H9 (cell line): Measurements from ENCODE around the gene TSPAN18. TPM values are rescaled to one million over a fixed set of nuclear protein-coding genes. Genes with fewer than 3 reads are reported as not detected.

Source experiments
- DNase-seq: peaks from one replicate; pipeline ENCODE4 v3.0.0-alpha.2; 2017
- H2AFZ ChIP-seq: one replicate; pipeline ENCODE4 v1.6.1; 2013; ENCODE audit warnings: mild to moderate bottlenecking, low read length, control low read depth, moderate library complexity
- H2AK5ac ChIP-seq: 2 replicates; pipeline ENCODE4 v1.6.1; 2013; ENCODE audit warnings: low read length, control low read depth, mixed read lengths; ENCODE audit not compliant: insufficient read length
- H2BK120ac ChIP-seq: one replicate; pipeline ENCODE4 v1.6.1; 2013; ENCODE audit warnings: low read depth, mild to moderate bottlenecking, low read length, control low read depth, inconsistent platforms; ENCODE audit not compliant: poor library complexity, severe bottlenecking
- H2BK12ac ChIP-seq: 2 replicates; pipeline ENCODE4 v1.6.1; 2013; ENCODE audit warnings: low read length, control low read depth, mixed read lengths, low read depth; ENCODE audit not compliant: insufficient read length
- H2BK15ac ChIP-seq: 2 replicates; pipeline ENCODE4 v1.6.1; 2013; ENCODE audit warnings: low read depth, low read length, control low read depth
- H2BK20ac ChIP-seq: one replicate; pipeline ENCODE4 v1.6.1; 2013; ENCODE audit warnings: low read depth, mild to moderate bottlenecking, low read length, control low read depth, inconsistent platforms; ENCODE audit not compliant: poor library complexity, severe bottlenecking
- H2BK5ac ChIP-seq: 2 replicates; pipeline ENCODE4 v1.6.1; 2013; ENCODE audit warnings: low read length, control low read depth, mixed read lengths; ENCODE audit not compliant: insufficient read length
- H3K14ac ChIP-seq: 2 replicates; pipeline ENCODE4 v1.6.1; 2013; ENCODE audit warnings: low read length, control low read depth; ENCODE audit not compliant: insufficient read depth
- H3K18ac ChIP-seq: 2 replicates; pipeline ENCODE4 v1.6.1; 2013; ENCODE audit warnings: low read depth, mild to moderate bottlenecking, mixed read lengths, low read length, control low read depth; ENCODE audit not compliant: insufficient read length
- H3K23ac ChIP-seq: 2 replicates; pipeline ENCODE4 v1.6.1; 2013; ENCODE audit warnings: low read length, control low read depth, mixed read lengths, low read depth; ENCODE audit not compliant: insufficient read length
- H3K23me2 ChIP-seq: 2 replicates; pipeline ENCODE4 v1.6.1; 2013; ENCODE audit warnings: low read depth, mild to moderate bottlenecking, mixed read lengths, low read length, control low read depth; ENCODE audit not compliant: insufficient read length, poor library complexity, severe bottlenecking
- H3K27ac ChIP-seq: 2 replicates; pipeline ENCODE4 v1.5.1; 2013; ENCODE audit warnings: low read length, control low read depth, mixed read lengths, low read depth; ENCODE audit not compliant: insufficient read length
- H3K27me3 ChIP-seq: 2 replicates; pipeline ENCODE4 v1.6.1; 2013; ENCODE audit warnings: low read length, control low read depth, inconsistent platforms; ENCODE audit not compliant: insufficient read depth
- H3K4ac ChIP-seq: 2 replicates; pipeline ENCODE4 v1.6.1; 2013; ENCODE audit warnings: low read depth, mild to moderate bottlenecking, control low read depth, inconsistent platforms, low read length, moderate library complexity
- H3K4me1 ChIP-seq: 2 replicates; pipeline ENCODE4 v1.6.1; 2013; ENCODE audit warnings: low read length, control low read depth, inconsistent platforms; ENCODE audit not compliant: insufficient read depth
- H3K4me2 ChIP-seq: 2 replicates; pipeline ENCODE4 v1.6.1; 2013; ENCODE audit warnings: low read length, control low read depth, mixed read lengths; ENCODE audit not compliant: insufficient read length, insufficient read depth
- H3K56ac ChIP-seq: 2 replicates; pipeline ENCODE4 v1.6.1; 2013; ENCODE audit warnings: low read depth, mild to moderate bottlenecking, mixed read lengths, low read length, control low read depth; ENCODE audit not compliant: insufficient read length
- H3K79me1 ChIP-seq: 2 replicates; pipeline ENCODE4 v1.6.1; 2013; ENCODE audit warnings: low read depth, mild to moderate bottlenecking, moderate library complexity, low read length, control low read depth, inconsistent platforms; ENCODE audit not compliant: insufficient read depth, poor library complexity, severe bottlenecking
- H3K79me2 ChIP-seq: 2 replicates; pipeline ENCODE4 v1.6.1; 2013; ENCODE audit warnings: low read length, control low read depth, inconsistent platforms; ENCODE audit not compliant: insufficient read depth
- H3K9ac ChIP-seq: 2 replicates; pipeline ENCODE4 v1.6.1; 2013; ENCODE audit warnings: low read length, control low read depth, mixed read lengths; ENCODE audit not compliant: insufficient read length; ENCODE audit errors: extremely low read depth
- H3K9me3 ChIP-seq: one replicate; pipeline ENCODE4 v1.6.1; 2013; ENCODE audit warnings: low read depth, low read length, inconsistent platforms; ENCODE audit not compliant: control insufficient read depth
- H3T11ph ChIP-seq: one replicate; pipeline ENCODE4 v1.6.1; 2013; ENCODE audit warnings: mild to moderate bottlenecking, low read length, control low read depth, inconsistent platforms
- H4K20me1 ChIP-seq: one replicate; pipeline ENCODE4 v1.6.1; 2013; ENCODE audit not compliant: control insufficient read depth, insufficient read length, insufficient read depth
- H4K5ac ChIP-seq: 2 replicates; pipeline ENCODE4 v1.6.1; 2013; ENCODE audit warnings: low read depth, mild to moderate bottlenecking, mixed read lengths, low read length, control low read depth; ENCODE audit not compliant: insufficient read length
- H4K8ac ChIP-seq: replicated peaks from 2 replicates; pipeline ENCODE4 v1.6.1; 2013; ENCODE audit warnings: low read length, control low read depth, mixed read lengths, low read depth; ENCODE audit not compliant: insufficient read length
- H4K91ac ChIP-seq: 2 replicates; pipeline ENCODE4 v1.6.1; 2013; ENCODE audit warnings: low read depth, mild to moderate bottlenecking, moderate library complexity, mixed read lengths, low read length, control low read depth; ENCODE audit not compliant: insufficient read length
- H3K27ac Mint-ChIP-seq, 3 experiments: 2 replicates in 2 of 3; 3 replicates in 1 of 3; pipeline ENCODE4 v1.8.0; 2020 to 2021; ENCODE audit warnings: mixed read lengths in 3 of 3, mild to moderate bottlenecking in 1 of 3, moderate library complexity in 1 of 3
- H3K27me3 Mint-ChIP-seq: 2 replicates; pipeline ENCODE4 v1.8.0; 2021; ENCODE audit warnings: low read depth, mild to moderate bottlenecking, moderate library complexity, mixed read lengths
- H3K36me3 Mint-ChIP-seq, 3 experiments: 2 replicates in 2 of 3; 3 replicates in 1 of 3; pipeline ENCODE4 v1.8.0; 2020 to 2021; ENCODE audit warnings: low read depth in 3 of 3, mixed read lengths in 3 of 3; ENCODE audit not compliant: insufficient read depth in 1 of 3
- H3K4me1 Mint-ChIP-seq, 2 experiments: 2 replicates each; pipeline ENCODE4 v1.8.0; 2020; ENCODE audit warnings: mixed read lengths in 2 of 2
- H3K4me3 Mint-ChIP-seq, 2 experiments: 2 replicates in 1 of 2; 3 replicates in 1 of 2; pipeline ENCODE4 v1.8.0; 2020 to 2021; ENCODE audit warnings: mild to moderate bottlenecking in 2 of 2, mixed read lengths in 2 of 2, moderate library complexity in 1 of 2
- H3K9me3 Mint-ChIP-seq, 2 experiments: 2 replicates in 1 of 2; 3 replicates in 1 of 2; pipeline ENCODE4 v1.8.0; 2020; ENCODE audit warnings: mild to moderate bottlenecking in 2 of 2, mixed read lengths in 2 of 2, moderate library complexity in 1 of 2
- CTCF ChIP-seq: fragments of 200-600 bp; sonication (generic); conservative IDR thresholded peaks from 3 replicates; pipeline ENCODE4 v1.8.0; 2021; ENCODE audit warnings: antibody characterized with exemption, mild to moderate bottlenecking
- WGBS: extraction: QIAGEN DNeasy Blood & Tissue Kit; methylation state at CpG from one replicate; pipeline ENCODE4 v1.1.7; 2013; ENCODE audit warnings: missing lambda C conversion rate, low lambda C conversion rate, mixed read lengths; ENCODE audit not compliant: insufficient read length; ENCODE audit errors: extremely low coverage; 5-methylcytosine and 5-hydroxymethylcytosine counted together
- total RNA-seq: library from RNA; stranded (reverse); gene quantifications from 2 replicates; pipeline ENCODE4 v1.2.1, GENCODE V29; 2021

The TSPAN18 gene
- total RNA-seq, 1 experiment from 2014 or later, result 25.3 TPM

- Mint-ChIP-seq H3K9me3 (no peaks in the 10 kb centered on the region), H3K4me1 (peaks cover 66 to 77% of the 10 kb centered on the region in 2 experiments)
These were observed 70.3 kb downstream of the TSPAN18 start for GRCh38 chr11:44797051-44797450.

More at GRCh38 chr11:44797051-44797450, 70.3 kb downstream of the TSPAN18 start:
- Histone ChIP-seq H3K56ac (no peak overlapping the region), H3K4me1 (peaks cover 10% of the 10 kb centered on the region; the same call in 1 of the 2 replicates), H4K91ac (no peak overlapping the region), H2AFZ (no peak overlapping the region), H4K5ac (no peak overlapping the region), H3K4me2 (no peak overlapping the region), H3K18ac (no peak overlapping the region), H2BK5ac (no peak overlapping the region), H3K23me2 (no peaks in the 10 kb centered on the region), H3T11ph (no peak overlapping the region), H3K79me2 (no peaks in the 10 kb centered on the region), H3K27ac (no peak overlapping the region), H4K8ac (no peak overlapping the region), H2BK120ac (no peak overlapping the region), H2AK5ac (no peak overlapping the region), H3K79me1 (no peaks in the 10 kb centered on the region), H2BK12ac (no peak overlapping the region), H3K23ac (no peak overlapping the region), H3K9me3 (no peaks in the 10 kb centered on the region), H3K9ac (no peak overlapping the region), H3K27me3 (no peaks in the 10 kb centered on the region), H2BK20ac (no peak overlapping the region), H3K4ac (no peak overlapping the region), H4K20me1 (no peaks in the 10 kb centered on the region), H2BK15ac (no peak overlapping the region), H3K14ac (no peak overlapping the region)
- TF ChIP-seq CTCF, result no peak
- no peak for DNase-seq
- H3K36me3 Mint-ChIP-seq, result no peaks in the 10 kb centered on the region; a peak in 1 of 7 replicates
- peak overlapping the region in 1 of 3 experiments; percentile 91; a peak in 3 of 7 replicates for H3K27ac Mint-ChIP-seq
- no CpG with 5 or more reads among the region's 5 CpGs for WGBS
- peaks cover 2% of the 10 kb centered on the region for H3K27me3 Mint-ChIP-seq
- peak overlapping the region in 1 of 2 experiments; percentile 65; a peak in 2 of 5 replicates for H3K4me3 Mint-ChIP-seq
